Measurements from ENCODE around the gene CYSLTR1. TPM values are rescaled to one million over a fixed set of nuclear protein-coding genes. Genes with fewer than 3 reads are reported as not detected.

Gene CYSLTR1
- total and polyA plus RNA-seq, 2 of the 4 experiments (the other 2 are of a cell fraction): not detected

- intact Hi-C loops (cut with micrococcal nuclease): no loop called here
- ATAC-seq (ENCODE audit: low read depth): no peak
- CTCF ChIA-PET: no interaction called here
These were observed 12.8 kb downstream of the CYSLTR1 start for GRCh38 chrX:78314561-78314960.

More at GRCh38 chrX:78314561-78314960, 12.8 kb downstream of the CYSLTR1 start:
- H3K9me1 ChIP-seq (ENCODE audit: insufficient read depth, low read length): no peaks in the 10 kb centered on the region
- no peak overlapping the region for H4K91ac ChIP-seq (ENCODE audit: insufficient read depth, low read depth, low read length)
- no peak overlapping the region for H2AK5ac ChIP-seq (ENCODE audit: low read depth, low read length)
- H3K27me3 ChIP-seq (ENCODE audit: control insufficient read depth, insufficient read depth, low read length): no peaks in the 10 kb centered on the region
- no CpG with 5 or more reads among the region's 2 CpGs for WGBS, 2 experiments (ENCODE audit: extremely low coverage in 2 of 2, insufficient read length in 1 of 2)
- no peak overlapping the region for H3K18ac ChIP-seq (ENCODE audit: low read depth, low read length)
- no peak overlapping the region for H2BK15ac ChIP-seq (ENCODE audit: low read depth, low read length)
- H2BK20ac ChIP-seq (ENCODE audit: low read depth, low read length): no peak overlapping the region
- H3K4me3 ChIP-seq (ENCODE audit: insufficient read depth, low read depth, low read length): no peak overlapping the region
- no TSS peak for BruUV-seq (replicated peaks)
- H3K9ac ChIP-seq (ENCODE audit: low read depth, low read length): no peak overlapping the region
- H2AFZ ChIP-seq (replicated peaks; ENCODE audit: low read length, poor library complexity): no peak overlapping the region
- H2BK5ac ChIP-seq (ENCODE audit: low read depth, low read length, poor library complexity, severe bottlenecking): no peak overlapping the region
- H3K36me3 ChIP-seq (ENCODE audit: control insufficient read depth, insufficient read depth, low read length): no peaks in the 10 kb centered on the region
- no peaks in the 10 kb centered on the region for H3K4me1 ChIP-seq (ENCODE audit: control insufficient read depth, insufficient read depth, low read length)
- POLR2A ChIA-PET (ENCODE audit: unreplicated experiment): no interaction called here
- no peak for TF ChIP-seq SMC3 (IDR thresholded peaks at IDR 0.05; ENCODE audit: low read depth, low read length)
- no peak for TF ChIP-seq MAFK (IDR thresholded peaks at IDR 0.05; ENCODE audit: low read depth, low read length)
- no peak for TF ChIP-seq ELK1 (IDR thresholded peaks at IDR 0.05; ENCODE audit: borderline replicate concordance, low read depth, low read length)
- no peak for TF ChIP-seq MAZ (IDR thresholded peaks at IDR 0.05; ENCODE audit: borderline replicate concordance, low read depth, low read length)
- no peak for TF ChIP-seq POLR2A (IDR thresholded peaks at IDR 0.05; ENCODE audit: low read depth, low read length)
- TF ChIP-seq NFE2L2 (IDR thresholded peaks at IDR 0.05; ENCODE audit: low read depth, low read length): no peak
- no peak for TF ChIP-seq CEBPB (IDR thresholded peaks at IDR 0.05; ENCODE audit: low read depth, low read length)
- TF ChIP-seq USF2 (IDR thresholded peaks at IDR 0.05; ENCODE audit: low read depth, low read length): no peak
- TF ChIP-seq RAD21 (IDR thresholded peaks at IDR 0.05; ENCODE audit: low read length): no peak
- TF ChIP-seq BHLHE40 (IDR thresholded peaks at IDR 0.05; ENCODE audit: low read depth, low read length): no peak
- no peak for TF ChIP-seq CTCF (conservative IDR thresholded peaks at IDR 0.05; ENCODE audit: low read depth, low read length)
- TF ChIP-seq RCOR1 (IDR thresholded peaks at IDR 0.05; ENCODE audit: insufficient replicate concordance, low read length): no peak
- H3K9me3 ChIP-seq (ENCODE audit: control insufficient read depth, insufficient read depth, low read length): no peaks in the 10 kb centered on the region
- H3K4ac ChIP-seq (ENCODE audit: low read depth, low read length): no peak overlapping the region
- no peaks in the 10 kb centered on the region for H4K20me1 ChIP-seq (ENCODE audit: insufficient read depth, low read length)
- H3K56ac ChIP-seq (ENCODE audit: extremely low read depth, insufficient read depth, low read length): no peak overlapping the region
- no peak overlapping the region for H3K4me2 ChIP-seq (ENCODE audit: low read depth, low read length)
- H3K79me1 ChIP-seq (ENCODE audit: low read depth in 1 of 2, low read length in 2 of 2): no peaks in the 10 kb centered on the region
- no peak overlapping the region for H3K23ac ChIP-seq (ENCODE audit: low read depth, low read length)
- in situ Hi-C loops (cut with MboI; ENCODE audit: low sequenced_read_pairs): no loop called here
- no peak overlapping the region for H2BK120ac ChIP-seq (ENCODE audit: low read depth, low read length)
- dilution Hi-C loops (cut with HindIII; ENCODE audit: low sequenced_read_pairs, unreplicated experiment): no loop called here
- no peak for DNase-seq
- H4K8ac ChIP-seq (ENCODE audit: low read depth in 2 of 2, low read length in 2 of 2): no peak overlapping the region
- no peak overlapping the region for H3K27ac ChIP-seq (ENCODE audit: insufficient read depth, low read length)
- no peak overlapping the region for H2AK9ac ChIP-seq (replicated peaks; ENCODE audit: low read depth, low read length, poor library complexity)
- H3K14ac ChIP-seq (replicated peaks; ENCODE audit: low read depth, low read length): no peak overlapping the region
- H4K5ac ChIP-seq (ENCODE audit: low read depth, low read length): no peak overlapping the region
